ENCODE data around the gene SNW1.
"Not testable (repeated sequence)": the region's sequence is repeated elsewhere in the genome, so short reads cannot be mapped to it uniquely, and the experiment has no call there.

SNW1 gene

DNA sequence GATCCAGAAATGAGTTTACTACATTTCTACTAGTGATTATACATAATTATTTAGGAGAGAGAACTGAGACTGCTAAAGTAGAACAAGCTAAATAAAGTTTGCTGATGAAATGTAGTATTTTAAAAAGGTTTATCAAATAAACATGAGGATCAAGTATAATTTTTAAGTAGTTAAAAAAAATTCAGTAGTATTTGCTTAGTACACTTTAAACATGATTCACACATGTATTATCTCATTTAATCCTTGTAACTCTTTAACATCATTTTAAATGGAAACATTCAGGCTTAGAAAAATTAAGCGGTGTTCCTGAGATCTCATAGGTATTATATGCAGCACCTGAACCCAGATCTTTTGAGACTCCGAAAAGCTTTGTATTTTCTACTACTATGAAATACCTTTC is 8.7 kb downstream of the SNW1 start:
- Histone ChIP-seq H3K9me3 (ENCODE audit: control insufficient read depth, insufficient read depth, low read length) (no peaks in the 10 kb centered on the region), H3K4me1 (ENCODE audit: control insufficient read depth, insufficient read depth, low read length) (no peaks in the 10 kb centered on the region), H3K4me3 (ENCODE audit: low read length) (no peak overlapping the region), H3K27me3 (ENCODE audit: control insufficient read depth, insufficient read depth, low read length) (no peaks in the 10 kb centered on the region), H3K27ac (ENCODE audit: low read length) (no peak overlapping the region), H3K36me3 (ENCODE audit: control insufficient read depth, insufficient read depth, low read length) (peaks cover 5% of the 10 kb centered on the region; the same call in 1 of the 2 replicates)
- no peak for DNase-seq (ENCODE audit: low read depth, low spot score)
- no CpG with 5 or more reads among the region's 2 CpGs for WGBS (ENCODE audit: insufficient coverage, insufficient read length)

DNA sequence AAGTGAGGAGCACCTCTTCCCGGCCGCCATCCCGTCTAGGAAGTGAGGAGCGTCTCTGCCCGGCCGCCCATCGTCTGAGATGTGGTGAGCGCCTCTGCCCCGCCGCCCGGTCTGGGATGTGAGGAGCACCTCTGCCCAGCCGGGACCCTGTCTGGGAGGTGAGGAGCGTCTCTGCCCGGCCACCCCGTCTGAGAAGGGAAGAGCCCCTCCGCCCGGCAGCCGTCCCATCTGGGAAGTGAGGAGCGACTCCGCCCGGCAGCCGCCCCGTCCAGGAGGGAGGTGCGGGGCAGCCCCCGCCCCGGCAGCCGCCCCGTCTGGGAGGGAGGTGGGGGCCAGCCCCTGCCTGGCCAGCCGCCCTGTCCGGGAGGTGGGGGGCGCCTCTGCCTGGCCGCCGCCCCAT is 13.5 kb downstream of the SNW1 start:
- no CpG with 5 or more reads among the region's 33 CpGs for WGBS (ENCODE audit: insufficient coverage, insufficient read length)

DNA sequence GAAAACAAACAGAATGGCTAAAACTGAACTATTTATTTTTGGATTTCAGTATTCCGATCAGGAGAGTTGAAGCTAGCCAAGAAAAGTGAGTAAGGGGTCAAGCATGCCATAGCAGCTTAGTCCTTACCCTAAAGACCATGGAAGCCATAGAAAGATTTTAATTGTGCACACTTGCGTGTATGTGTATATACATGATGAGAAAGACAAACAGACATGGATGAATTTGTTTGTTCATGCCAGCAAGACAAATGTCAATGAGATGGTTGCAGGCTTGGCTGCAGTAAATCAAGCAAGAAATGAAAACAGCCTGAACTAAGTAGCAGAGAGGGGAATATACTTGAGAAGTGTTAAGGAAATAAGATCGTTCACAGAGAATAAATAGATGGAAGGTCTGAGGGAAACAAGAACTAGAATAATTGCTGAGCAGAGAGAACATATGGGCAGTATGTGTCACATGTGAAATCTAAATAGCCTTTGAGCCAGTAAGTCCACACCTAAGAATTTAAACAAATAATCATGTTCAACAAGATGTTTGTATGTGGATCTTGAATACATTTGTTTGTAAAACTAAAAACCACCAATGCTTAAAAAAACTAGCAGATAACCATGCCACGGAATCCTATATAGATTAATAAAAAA is 14.8 kb downstream of the SNW1 start:
- Histone ChIP-seq H3K9me3 (ENCODE audit: control insufficient read depth, insufficient read depth, low read length) (no peaks in the 10 kb centered on the region), H3K36me3 (ENCODE audit: control insufficient read depth, insufficient read depth, low read length) (peaks cover 5% of the 10 kb centered on the region; the same call in 1 of the 2 replicates), H3K4me1 (ENCODE audit: control insufficient read depth, insufficient read depth, low read length) (no peaks in the 10 kb centered on the region), H3K27ac (ENCODE audit: low read length) (no peak overlapping the region), H3K27me3 (ENCODE audit: control insufficient read depth, insufficient read depth, low read length) (no peaks in the 10 kb centered on the region), H3K4me3 (ENCODE audit: low read length) (no peak overlapping the region)
- WGBS (ENCODE audit: insufficient coverage, insufficient read length): no CpG with 5 or more reads among the region's 4 CpGs
- DNase-seq (ENCODE audit: low read depth, low spot score): no peak

More for the DNA sequence above, 13.5 kb downstream of the SNW1 start:
- not testable (repeated sequence) for DNase-seq (ENCODE audit: low read depth, low spot score); H3K27ac ChIP-seq (ENCODE audit: low read length); H3K4me1 ChIP-seq (ENCODE audit: control insufficient read depth, insufficient read depth, low read length); H3K4me3 ChIP-seq (ENCODE audit: low read length); H3K27me3 ChIP-seq (ENCODE audit: control insufficient read depth, insufficient read depth, low read length); H3K9me3 ChIP-seq (ENCODE audit: control insufficient read depth, insufficient read depth, low read length); H3K36me3 ChIP-seq (ENCODE audit: control insufficient read depth, insufficient read depth, low read length)

DNA sequence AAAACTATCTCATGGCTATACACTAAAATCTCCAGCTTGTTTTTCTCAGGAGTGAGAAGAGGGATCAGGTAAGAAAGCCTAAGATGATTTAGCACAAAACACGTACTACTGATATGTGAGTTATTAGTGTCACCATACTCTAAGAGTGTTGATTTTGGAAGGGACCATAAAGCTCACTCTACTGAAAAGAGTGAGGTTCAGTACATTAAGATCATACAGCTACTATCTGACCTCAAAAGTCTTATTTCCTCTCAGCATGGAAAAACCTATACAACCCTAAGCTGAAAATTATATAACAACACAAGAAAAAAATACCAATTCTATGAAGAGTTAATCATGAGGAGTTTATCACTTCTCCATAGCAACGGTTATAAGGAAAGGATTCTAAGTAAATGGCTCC is 19.5 kb downstream of the SNW1 start:
- WGBS (ENCODE audit: insufficient coverage, insufficient read length): no CpG with 5 or more reads among the region's 2 CpGs
- Histone ChIP-seq H3K27ac (ENCODE audit: low read length) (no peak overlapping the region), H3K4me1 (ENCODE audit: control insufficient read depth, insufficient read depth, low read length) (no peaks in the 10 kb centered on the region), H3K9me3 (ENCODE audit: control insufficient read depth, insufficient read depth, low read length) (no peaks in the 10 kb centered on the region), H3K27me3 (ENCODE audit: control insufficient read depth, insufficient read depth, low read length) (no peaks in the 10 kb centered on the region), H3K36me3 (ENCODE audit: control insufficient read depth, insufficient read depth, low read length) (peaks cover 8% of the 10 kb centered on the region; the same call in 1 of the 2 replicates), H3K4me3 (ENCODE audit: low read length) (no peak overlapping the region)
- no peak for DNase-seq (ENCODE audit: low read depth, low spot score)

DNA sequence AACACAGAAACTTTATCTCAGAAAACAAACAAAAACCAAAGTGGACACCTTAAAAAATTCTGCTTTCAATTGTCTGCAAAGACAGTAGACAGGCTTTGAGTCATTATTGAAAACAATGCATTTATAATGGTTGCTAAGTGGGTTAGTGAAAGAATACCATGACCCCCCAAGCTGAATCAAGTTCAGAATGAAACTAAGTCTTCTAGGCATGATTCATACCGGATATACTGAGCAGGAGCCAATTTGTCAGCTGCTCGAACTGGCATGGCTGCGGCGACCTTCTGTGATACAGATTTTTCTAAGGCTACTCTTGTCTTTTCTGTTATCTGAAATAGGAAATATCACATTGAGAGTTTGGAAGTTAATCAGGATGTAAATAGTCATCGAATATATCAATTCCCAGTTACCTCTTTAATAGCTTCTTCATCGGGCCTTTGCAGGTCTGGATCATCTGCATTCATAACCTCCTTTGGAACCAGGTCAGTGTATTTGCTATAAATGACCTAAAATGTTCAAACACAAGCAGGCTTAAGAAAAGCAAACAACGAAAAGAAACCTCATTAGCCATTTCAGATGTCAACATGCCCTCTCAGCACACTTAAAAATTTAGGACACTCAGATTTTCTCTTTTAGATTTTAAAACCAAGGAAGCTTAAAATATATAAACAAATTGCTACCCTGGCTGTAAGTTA is 22.3 kb downstream of the SNW1 start:
- Histone ChIP-seq H3K4me3 (ENCODE audit: low read length) (no peak overlapping the region), H3K27me3 (ENCODE audit: control insufficient read depth, insufficient read depth, low read length) (no peaks in the 10 kb centered on the region), H3K27ac (ENCODE audit: low read length) (no peak overlapping the region), H3K4me1 (ENCODE audit: control insufficient read depth, insufficient read depth, low read length) (no peaks in the 10 kb centered on the region), H3K9me3 (ENCODE audit: control insufficient read depth, insufficient read depth, low read length) (no peaks in the 10 kb centered on the region), H3K36me3 (ENCODE audit: control insufficient read depth, insufficient read depth, low read length) (peaks cover 12% of the 10 kb centered on the region; the same call in 1 of the 2 replicates)
- no peak for DNase-seq (ENCODE audit: low read depth, low spot score)
- WGBS (ENCODE audit: insufficient coverage, insufficient read length): no CpG with 5 or more reads among the region's 7 CpGs

DNA sequence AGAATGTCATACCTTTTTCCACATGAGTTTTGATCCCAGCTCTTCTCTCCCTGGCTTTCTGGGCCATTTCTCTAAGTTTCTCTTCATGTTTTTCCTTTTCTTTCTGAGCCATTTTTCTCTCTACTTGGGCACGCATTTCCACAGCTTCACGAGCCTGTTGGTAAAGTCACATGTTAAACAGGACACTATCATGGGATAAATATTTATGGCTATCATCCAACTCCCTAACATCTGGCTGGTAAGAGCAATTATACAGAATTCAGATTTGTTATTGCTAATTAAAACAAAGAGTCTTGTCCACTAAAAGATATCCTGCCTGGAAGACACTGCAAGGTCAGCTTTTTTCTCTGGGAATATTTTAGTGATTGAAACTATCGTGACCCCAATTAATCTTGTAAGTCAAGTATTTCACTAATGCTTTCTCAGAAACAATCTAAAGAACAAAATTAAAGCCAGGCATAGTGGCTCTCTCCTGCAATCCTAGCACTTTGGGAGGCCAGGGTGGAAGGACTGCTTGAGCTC is 29.9 kb downstream of the SNW1 start:
- Histone ChIP-seq H3K4me1 (ENCODE audit: control insufficient read depth, insufficient read depth, low read length) (no peaks in the 10 kb centered on the region), H3K36me3 (ENCODE audit: control insufficient read depth, insufficient read depth, low read length) (peaks cover 23% of the 10 kb centered on the region; the same call in 1 of the 2 replicates), H3K27me3 (ENCODE audit: control insufficient read depth, insufficient read depth, low read length) (no peaks in the 10 kb centered on the region), H3K27ac (ENCODE audit: low read length) (no peak overlapping the region), H3K4me3 (ENCODE audit: low read length) (no peak overlapping the region), H3K9me3 (ENCODE audit: control insufficient read depth, insufficient read depth, low read length) (no peaks in the 10 kb centered on the region)
- DNase-seq (ENCODE audit: low read depth, low spot score): no peak
- WGBS (ENCODE audit: insufficient coverage, insufficient read length): no CpG with 5 or more reads among the region's 3 CpGs

DNA sequence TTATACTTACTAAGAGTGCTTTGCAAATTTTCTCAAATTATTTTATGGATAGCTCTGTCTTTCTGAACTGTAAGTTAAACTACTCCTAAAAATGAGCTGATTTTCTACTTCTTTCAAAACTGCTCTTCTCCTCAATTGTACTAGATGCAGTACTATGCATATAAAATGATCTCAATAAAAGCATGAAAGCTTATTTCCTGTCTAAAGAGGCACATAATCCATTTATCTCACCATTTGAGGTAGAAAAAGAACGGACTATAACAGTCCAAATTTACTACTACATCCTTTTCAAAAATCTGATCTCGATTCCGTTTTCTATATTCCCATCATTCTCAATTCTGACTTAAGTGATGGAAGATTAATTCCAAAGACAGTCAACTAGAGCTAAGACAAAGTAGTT is 38.7 kb downstream of the SNW1 start:
- H3K36me3 ChIP-seq (ENCODE audit: control insufficient read depth, insufficient read depth, low read length): peaks cover 13% of the 10 kb centered on the region; the same call in 1 of the 2 replicates
- no peak overlapping the region for H3K27ac ChIP-seq (ENCODE audit: low read length)
- H3K4me1 ChIP-seq (ENCODE audit: control insufficient read depth, insufficient read depth, low read length): no peaks in the 10 kb centered on the region
- no peaks in the 10 kb centered on the region for H3K9me3 ChIP-seq (ENCODE audit: control insufficient read depth, insufficient read depth, low read length)
- no peaks in the 10 kb centered on the region for H3K27me3 ChIP-seq (ENCODE audit: control insufficient read depth, insufficient read depth, low read length)
- WGBS (ENCODE audit: insufficient coverage, insufficient read length): 100% methylated on average over 3 of the region's 3 CpGs
- no peak overlapping the region for H3K4me3 ChIP-seq (ENCODE audit: low read length)
- no peak for DNase-seq (ENCODE audit: low read depth, low spot score)

DNA sequence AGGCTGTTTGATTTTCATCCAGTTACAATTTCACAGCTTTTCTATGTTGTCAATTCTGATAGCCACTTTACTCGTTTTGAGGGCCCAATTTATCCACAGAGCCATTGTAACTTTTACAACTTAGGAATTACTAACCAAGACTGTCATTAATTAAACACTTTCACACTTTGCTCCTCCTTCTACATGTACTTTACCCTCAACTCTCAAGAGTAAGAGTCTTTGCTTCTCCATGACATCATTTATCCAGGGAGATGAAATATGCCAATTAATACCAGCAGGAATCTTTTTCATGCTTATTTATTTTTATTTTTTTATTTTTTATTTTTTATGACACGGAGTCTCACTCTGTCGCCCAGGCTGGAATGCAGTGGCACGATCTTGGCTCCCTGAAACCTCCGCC is 39.5 kb downstream of the SNW1 start:
- Histone ChIP-seq H3K27me3 (ENCODE audit: control insufficient read depth, insufficient read depth, low read length) (no peaks in the 10 kb centered on the region), H3K4me3 (ENCODE audit: low read length) (no peak overlapping the region), H3K27ac (ENCODE audit: low read length) (no peak overlapping the region), H3K36me3 (ENCODE audit: control insufficient read depth, insufficient read depth, low read length) (peaks cover 15% of the 10 kb centered on the region; the same call in 1 of the 2 replicates), H3K4me1 (ENCODE audit: control insufficient read depth, insufficient read depth, low read length) (no peaks in the 10 kb centered on the region), H3K9me3 (ENCODE audit: control insufficient read depth, insufficient read depth, low read length) (no peaks in the 10 kb centered on the region)
- DNase-seq (ENCODE audit: low read depth, low spot score): no peak
- WGBS (ENCODE audit: insufficient coverage, insufficient read length): no CpG with 5 or more reads among the region's 5 CpGs

DNA sequence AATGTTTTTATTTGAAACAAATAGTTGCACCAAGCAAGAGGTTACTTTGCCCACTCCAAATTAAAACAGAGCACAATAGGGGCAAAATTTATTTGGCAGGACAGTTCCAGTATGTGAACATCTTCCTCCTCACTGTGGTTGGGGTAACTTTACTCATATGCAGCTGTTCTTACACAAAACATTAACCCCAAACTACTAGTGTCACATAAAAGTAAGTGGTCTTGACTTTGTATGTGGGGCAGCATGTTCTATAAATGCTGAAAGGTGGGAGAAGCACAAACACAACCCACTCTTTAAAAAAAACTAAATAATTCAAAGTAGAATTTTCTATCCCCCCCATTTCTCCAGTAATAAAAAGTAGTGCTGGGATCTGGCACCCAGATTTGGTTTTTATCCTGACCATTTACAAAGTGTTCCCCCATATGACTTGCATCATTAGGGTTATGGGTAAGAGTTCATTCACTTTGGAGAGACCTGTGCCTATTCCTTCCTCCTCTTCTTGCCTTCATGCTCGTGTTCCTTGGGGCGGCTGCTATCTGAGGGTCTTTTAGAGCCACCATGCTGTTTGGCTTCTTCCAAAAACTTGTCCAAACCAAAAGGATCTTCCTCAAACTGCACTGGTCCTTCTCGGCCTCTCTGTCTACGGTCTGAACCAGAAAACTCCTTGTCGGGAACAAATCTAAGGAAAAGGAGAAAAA is 43.2 kb downstream of the SNW1 start:
- no peaks in the 10 kb centered on the region for H3K4me1 ChIP-seq (ENCODE audit: control insufficient read depth, insufficient read depth, low read length)
- no peaks in the 10 kb centered on the region for H3K27me3 ChIP-seq (ENCODE audit: control insufficient read depth, insufficient read depth, low read length)
- no peak overlapping the region for H3K27ac ChIP-seq (ENCODE audit: low read length)
- no peak for DNase-seq (ENCODE audit: low read depth, low spot score)
- H3K4me3 ChIP-seq (ENCODE audit: low read length): no peak overlapping the region
- no CpG with 5 or more reads among the region's 5 CpGs for WGBS (ENCODE audit: insufficient coverage, insufficient read length)
- H3K9me3 ChIP-seq (ENCODE audit: control insufficient read depth, insufficient read depth, low read length): no peaks in the 10 kb centered on the region
- H3K36me3 ChIP-seq (ENCODE audit: control insufficient read depth, insufficient read depth, low read length): peaks cover 17% of the 10 kb centered on the region; the same call in 1 of the 2 replicates

DNA sequence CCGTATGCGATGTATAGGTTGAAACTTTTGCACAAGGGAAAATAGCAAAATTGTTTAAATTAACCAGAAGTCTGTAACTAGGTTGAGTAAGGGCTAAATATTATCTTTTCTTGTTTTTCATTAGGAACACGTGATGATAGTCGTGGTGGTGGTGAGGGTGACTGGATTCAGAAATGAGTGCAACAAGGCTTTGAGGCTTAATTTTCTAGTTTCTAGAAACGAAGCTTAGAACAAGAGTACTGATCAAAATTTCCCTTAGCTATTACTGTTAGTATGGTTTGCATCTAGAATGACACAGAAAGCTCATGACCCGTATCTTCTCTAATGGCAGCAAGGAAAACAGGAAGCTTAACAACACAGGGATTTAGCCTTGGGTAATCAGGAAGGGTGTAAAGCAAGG is 46.0 kb downstream of the SNW1 start:
- Histone ChIP-seq H3K27me3 (ENCODE audit: control insufficient read depth, insufficient read depth, low read length) (no peaks in the 10 kb centered on the region), H3K9me3 (ENCODE audit: control insufficient read depth, insufficient read depth, low read length) (no peaks in the 10 kb centered on the region), H3K4me3 (ENCODE audit: low read length) (no peak overlapping the region), H3K4me1 (ENCODE audit: control insufficient read depth, insufficient read depth, low read length) (no peaks in the 10 kb centered on the region), H3K27ac (ENCODE audit: low read length) (no peak overlapping the region), H3K36me3 (ENCODE audit: control insufficient read depth, insufficient read depth, low read length) (peaks cover 31% of the 10 kb centered on the region; the same call in 1 of the 2 replicates)
- WGBS (ENCODE audit: insufficient coverage, insufficient read length): no CpG with 5 or more reads among the region's 6 CpGs
- no peak for DNase-seq (ENCODE audit: low read depth, low spot score)

All from iPS DF 6.9 (cell line).